Stimulated activated naive CD8-positive, alpha-beta T cell treated with anti-CD3 and anti-CD28 coated beads, Interleukin-15, Interleukin-2, amounts not matched to agents 100 ng/mL and 50 ng/mL, for 24 hours (primary cell): ENCODE data around the gene LUZP2.

Experiments
- H3K27ac Mint-ChIP-seq: one replicate; pipeline ENCODE4 v1.8.0; 2021; ENCODE audit warnings: mild to moderate bottlenecking, mixed read lengths
- H3K27me3 Mint-ChIP-seq: one replicate; pipeline ENCODE4 v1.8.0; 2021; ENCODE audit warnings: mixed read lengths
- H3K36me3 Mint-ChIP-seq: one replicate; pipeline ENCODE4 v1.8.0; 2021; ENCODE audit warnings: low read depth, mixed read lengths
- H3K4me1 Mint-ChIP-seq: one replicate; pipeline ENCODE4 v1.8.0; 2021; ENCODE audit warnings: low read depth, mixed read lengths
- H3K4me3 Mint-ChIP-seq: one replicate; pipeline ENCODE4 v1.8.0; 2021; ENCODE audit warnings: mild to moderate bottlenecking, mixed read lengths
- H3K9me3 Mint-ChIP-seq: one replicate; pipeline ENCODE4 v1.8.0; 2021; ENCODE audit warnings: mixed read lengths

LUZP2 gene

DNA sequence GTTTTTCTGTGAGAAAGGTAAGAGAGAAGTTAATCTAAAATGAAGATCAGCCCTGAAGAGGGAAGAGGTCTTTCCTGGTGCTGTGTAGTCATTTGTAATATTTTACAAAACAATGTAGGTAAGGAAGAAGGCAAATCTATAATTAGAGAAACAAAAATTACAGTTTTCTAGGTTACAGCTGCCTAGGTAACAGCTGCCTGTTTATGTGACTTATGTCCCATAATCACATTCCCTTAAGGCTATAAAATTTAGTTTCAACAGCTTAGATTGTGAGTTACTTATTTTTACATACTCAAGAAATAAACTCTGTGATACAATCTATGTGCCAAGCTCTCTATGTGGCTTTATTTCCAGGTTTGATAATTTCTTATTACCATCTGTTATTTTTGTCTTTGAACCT is 19.8 kb downstream of the LUZP2 start:
- H3K27me3 Mint-ChIP-seq = no peaks in the 10 kb centered on the region
- H3K4me1 Mint-ChIP-seq = no peaks in the 10 kb centered on the region
- H3K27ac Mint-ChIP-seq = no peak overlapping the region
- no peaks in the 10 kb centered on the region for H3K9me3 Mint-ChIP-seq
- no peaks in the 10 kb centered on the region for H3K36me3 Mint-ChIP-seq
- no peak overlapping the region for H3K4me3 Mint-ChIP-seq

DNA sequence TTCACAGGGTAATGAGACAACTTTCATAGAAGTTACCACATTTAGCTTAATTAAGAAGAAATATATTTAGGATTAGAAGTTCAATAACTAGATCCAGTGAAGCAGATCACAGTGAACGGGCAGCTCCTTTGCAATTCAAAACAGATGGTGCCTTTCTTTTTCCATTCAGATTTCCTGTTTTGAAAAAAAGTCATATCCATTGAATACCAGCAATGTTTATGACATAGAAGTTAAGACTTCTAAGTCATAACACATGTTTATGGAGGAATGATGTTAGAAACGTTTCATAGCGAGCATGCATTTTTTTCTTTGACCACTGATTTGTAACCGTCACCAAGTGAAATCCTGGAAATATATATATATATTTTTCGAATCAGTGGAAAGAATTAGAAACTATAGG is 24.7 kb downstream of the LUZP2 start:
- Mint-ChIP-seq H3K27ac (no peak overlapping the region), H3K36me3 (no peaks in the 10 kb centered on the region), H3K4me3 (no peak overlapping the region), H3K4me1 (no peaks in the 10 kb centered on the region), H3K9me3 (no peaks in the 10 kb centered on the region), H3K27me3 (no peaks in the 10 kb centered on the region)

DNA sequence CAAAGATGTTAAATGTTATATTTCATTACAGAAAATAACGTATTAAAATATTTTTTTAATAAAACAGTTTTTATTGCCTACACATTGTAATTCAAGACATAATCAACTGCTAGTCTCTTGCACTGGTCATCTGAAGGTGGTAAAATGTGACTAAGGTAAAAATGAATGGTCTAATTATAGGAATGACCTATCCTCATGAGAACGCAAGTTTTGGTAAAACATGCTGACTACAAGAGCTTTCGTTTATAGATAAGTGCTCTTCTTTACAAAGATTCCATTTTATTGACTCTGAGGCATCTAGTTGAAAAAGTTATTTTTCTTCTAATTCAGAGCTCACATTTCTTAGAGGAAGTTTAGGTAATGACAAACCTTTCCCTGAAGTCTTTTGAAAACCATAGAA is 27.3 kb downstream of the LUZP2 start:
- Mint-ChIP-seq H3K4me1 (no peaks in the 10 kb centered on the region), H3K9me3 (no peaks in the 10 kb centered on the region), H3K27ac (no peak overlapping the region), H3K4me3 (no peak overlapping the region), H3K36me3 (no peaks in the 10 kb centered on the region), H3K27me3 (no peaks in the 10 kb centered on the region)

DNA sequence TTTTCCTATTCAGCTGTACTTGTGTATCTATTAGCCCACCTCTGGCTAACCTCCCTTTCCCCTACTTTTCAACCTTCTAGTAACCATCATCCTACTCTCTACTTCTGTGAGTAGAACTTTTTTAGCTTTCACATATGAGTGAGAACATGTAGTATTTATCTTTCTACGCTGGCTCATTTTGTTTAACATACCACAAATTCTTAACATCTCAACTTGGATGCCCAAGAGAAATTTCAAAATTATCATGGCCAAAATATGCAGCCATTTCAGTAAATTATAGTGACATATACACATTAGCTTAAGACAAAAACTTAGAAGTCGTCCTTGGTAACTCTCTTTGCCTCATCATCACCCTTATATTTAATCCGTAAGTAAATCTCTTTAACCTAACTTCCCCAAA is 34.7 kb downstream of the LUZP2 start:
- no peaks in the 10 kb centered on the region for H3K36me3 Mint-ChIP-seq
- H3K27me3 Mint-ChIP-seq = no peaks in the 10 kb centered on the region
- H3K27ac Mint-ChIP-seq = no peak overlapping the region
- no peak overlapping the region for H3K4me3 Mint-ChIP-seq
- no peaks in the 10 kb centered on the region for H3K4me1 Mint-ChIP-seq
- peaks cover 3% of the 10 kb centered on the region for H3K9me3 Mint-ChIP-seq

DNA sequence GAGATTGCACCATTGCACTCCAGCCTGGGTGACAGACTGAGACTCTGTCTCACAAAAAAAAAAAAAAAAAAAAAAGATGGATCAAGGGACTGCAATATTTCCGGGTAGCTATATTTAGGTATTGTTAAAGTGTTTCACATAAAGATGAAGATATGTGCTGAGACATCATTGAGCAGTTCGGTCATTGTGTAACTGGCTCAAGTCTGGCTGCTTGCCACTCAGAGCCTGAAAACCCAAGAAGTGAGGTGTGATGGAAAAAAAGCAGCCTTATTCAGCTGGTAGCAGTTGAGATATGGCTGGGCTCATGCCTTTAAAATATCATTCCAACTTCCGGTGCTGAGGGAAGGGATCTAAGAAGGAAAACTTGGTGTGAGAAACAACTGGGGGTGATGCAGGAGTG is 46.9 kb downstream of the LUZP2 start:
- no peaks in the 10 kb centered on the region for H3K4me1 Mint-ChIP-seq
- peaks cover 5% of the 10 kb centered on the region for H3K9me3 Mint-ChIP-seq
- no peak overlapping the region for H3K4me3 Mint-ChIP-seq
- H3K36me3 Mint-ChIP-seq = no peaks in the 10 kb centered on the region
- no peak overlapping the region for H3K27ac Mint-ChIP-seq
- no peaks in the 10 kb centered on the region for H3K27me3 Mint-ChIP-seq

DNA sequence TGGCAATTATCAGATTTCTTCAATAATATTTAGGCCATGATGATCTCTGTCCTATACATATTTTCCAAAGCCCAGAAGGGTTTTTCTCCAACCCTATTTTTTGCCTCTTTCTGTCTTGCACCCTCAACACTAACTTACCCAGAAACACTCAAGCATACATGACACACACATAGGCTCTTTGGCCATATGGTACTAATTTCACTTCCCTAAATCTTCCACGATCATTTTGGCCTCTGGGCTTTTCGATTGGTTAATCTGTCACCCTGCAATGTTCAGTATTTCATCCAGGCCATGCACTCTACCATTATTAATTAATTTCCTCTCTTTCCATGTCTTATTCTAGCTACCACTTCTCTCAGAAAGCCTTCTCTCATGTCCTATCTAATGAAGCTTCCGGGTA is 59.8 kb downstream of the LUZP2 start:
- Mint-ChIP-seq H3K27ac (no peak overlapping the region), H3K27me3 (no peaks in the 10 kb centered on the region), H3K4me3 (no peak overlapping the region), H3K36me3 (no peaks in the 10 kb centered on the region), H3K4me1 (no peaks in the 10 kb centered on the region), H3K9me3 (peaks cover 6% of the 10 kb centered on the region)

DNA sequence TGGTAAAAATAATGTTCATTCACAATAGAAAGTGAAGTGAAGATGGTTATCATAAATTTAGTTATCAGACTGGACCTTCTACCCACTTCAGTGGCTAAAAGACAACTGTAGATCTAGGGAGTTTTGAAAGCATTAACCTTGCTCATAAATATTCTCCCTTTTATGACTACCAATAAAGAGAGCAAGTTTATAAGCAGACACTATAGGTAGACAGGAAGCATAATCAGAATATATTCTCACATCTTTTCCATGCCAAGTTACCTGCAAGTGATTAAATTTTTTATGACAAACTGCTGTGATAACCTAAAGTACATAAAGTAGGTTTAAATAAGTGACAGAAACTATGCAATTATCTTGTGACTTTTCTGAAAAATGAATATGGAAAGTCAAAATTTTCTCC is 62.5 kb downstream of the LUZP2 start:
- H3K27ac Mint-ChIP-seq = no peak overlapping the region
- peaks cover 6% of the 10 kb centered on the region for H3K9me3 Mint-ChIP-seq
- no peaks in the 10 kb centered on the region for H3K36me3 Mint-ChIP-seq
- no peak overlapping the region for H3K4me3 Mint-ChIP-seq
- H3K27me3 Mint-ChIP-seq = no peaks in the 10 kb centered on the region
- H3K4me1 Mint-ChIP-seq = no peaks in the 10 kb centered on the region

DNA sequence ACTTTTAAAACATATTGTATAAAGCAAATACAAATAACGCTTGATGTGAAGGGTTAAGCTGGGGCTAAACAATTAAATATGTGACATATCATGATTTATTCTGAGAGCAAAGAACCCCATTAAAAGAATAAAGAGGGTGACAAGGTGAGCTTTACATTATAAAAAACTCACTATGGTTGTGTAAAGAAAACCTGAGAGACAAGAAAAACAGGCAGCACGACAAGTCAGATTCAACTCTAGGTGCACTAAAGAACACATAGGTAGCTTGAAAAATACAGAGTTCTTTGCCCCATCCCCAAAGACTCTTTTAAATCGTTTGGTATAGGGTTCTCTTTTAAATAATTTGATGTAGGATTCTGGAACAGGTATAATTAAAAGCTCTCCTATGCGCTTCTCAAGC is 63.5 kb downstream of the LUZP2 start:
- Mint-ChIP-seq H3K36me3 (no peaks in the 10 kb centered on the region), H3K9me3 (no peaks in the 10 kb centered on the region), H3K27ac (no peak overlapping the region), H3K4me1 (no peaks in the 10 kb centered on the region), H3K4me3 (no peak overlapping the region), H3K27me3 (no peaks in the 10 kb centered on the region)

DNA sequence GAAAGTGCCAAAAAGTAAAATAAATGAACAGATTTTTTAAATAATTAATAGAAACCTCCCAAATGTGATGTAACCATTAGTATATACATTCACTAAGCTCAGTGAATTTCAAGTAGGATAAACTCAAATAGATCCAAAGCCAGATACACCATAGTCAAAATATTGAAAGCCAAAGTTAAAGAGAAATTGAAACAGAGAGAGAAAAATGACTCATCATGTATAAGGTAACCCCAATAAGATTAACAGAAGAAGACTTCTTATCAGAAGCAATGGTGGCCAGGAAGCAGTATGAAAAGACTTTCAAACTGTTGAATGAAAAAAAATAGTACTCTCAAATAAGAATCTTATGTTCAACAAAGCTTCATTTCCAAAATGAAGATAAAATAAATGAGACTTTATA is 70.5 kb downstream of the LUZP2 start:
- Mint-ChIP-seq H3K27ac (no peak overlapping the region), H3K4me1 (no peaks in the 10 kb centered on the region), H3K27me3 (no peaks in the 10 kb centered on the region), H3K36me3 (no peaks in the 10 kb centered on the region), H3K4me3 (no peak overlapping the region), H3K9me3 (peaks cover 3% of the 10 kb centered on the region)

DNA sequence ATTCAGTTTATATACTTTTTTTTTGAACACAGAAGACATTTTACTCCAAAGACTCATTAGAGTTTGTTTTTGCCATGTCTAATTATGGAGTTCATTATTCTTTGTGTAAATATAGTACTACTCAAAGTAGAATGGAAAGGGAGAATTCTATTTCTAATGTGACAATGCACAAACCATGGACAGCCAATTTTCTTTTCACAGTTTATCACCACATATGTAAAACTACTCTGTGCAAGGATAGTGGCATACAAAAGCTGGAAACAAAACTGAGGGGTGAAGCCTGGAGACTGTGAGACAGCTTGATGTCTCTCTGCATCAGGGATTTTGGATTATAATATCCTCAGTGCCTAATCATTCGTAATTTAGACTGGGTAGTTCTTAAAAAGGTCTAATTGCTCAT is 75.5 kb downstream of the LUZP2 start:
- H3K9me3 Mint-ChIP-seq = peaks cover 1% of the 10 kb centered on the region
- H3K4me3 Mint-ChIP-seq = no peak overlapping the region
- H3K27me3 Mint-ChIP-seq = no peaks in the 10 kb centered on the region
- H3K4me1 Mint-ChIP-seq = no peaks in the 10 kb centered on the region
- no peak overlapping the region for H3K27ac Mint-ChIP-seq
- H3K36me3 Mint-ChIP-seq = no peaks in the 10 kb centered on the region

DNA sequence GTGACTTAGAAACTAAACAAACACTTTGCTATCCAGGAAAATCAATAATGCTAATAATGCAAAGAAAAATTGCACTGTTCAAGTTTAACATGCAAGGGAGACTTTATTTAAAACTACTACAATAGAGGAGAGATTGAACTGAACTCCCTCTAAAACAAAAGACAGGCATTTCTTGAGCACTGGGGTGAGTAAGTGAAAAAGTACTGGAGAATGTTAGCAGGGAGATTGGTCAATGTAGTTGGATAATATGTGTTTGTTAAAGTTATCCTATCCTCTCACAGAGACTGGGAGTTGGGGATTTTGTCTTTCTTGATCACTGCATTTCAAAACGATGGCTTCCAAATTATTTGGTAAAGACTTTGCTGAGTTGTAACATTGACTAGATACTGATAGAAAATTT is 77.6 kb downstream of the LUZP2 start:
- no peaks in the 10 kb centered on the region for H3K4me1 Mint-ChIP-seq
- no peak overlapping the region for H3K27ac Mint-ChIP-seq
- no peaks in the 10 kb centered on the region for H3K9me3 Mint-ChIP-seq
- H3K4me3 Mint-ChIP-seq = no peak overlapping the region
- no peaks in the 10 kb centered on the region for H3K36me3 Mint-ChIP-seq
- no peaks in the 10 kb centered on the region for H3K27me3 Mint-ChIP-seq

DNA sequence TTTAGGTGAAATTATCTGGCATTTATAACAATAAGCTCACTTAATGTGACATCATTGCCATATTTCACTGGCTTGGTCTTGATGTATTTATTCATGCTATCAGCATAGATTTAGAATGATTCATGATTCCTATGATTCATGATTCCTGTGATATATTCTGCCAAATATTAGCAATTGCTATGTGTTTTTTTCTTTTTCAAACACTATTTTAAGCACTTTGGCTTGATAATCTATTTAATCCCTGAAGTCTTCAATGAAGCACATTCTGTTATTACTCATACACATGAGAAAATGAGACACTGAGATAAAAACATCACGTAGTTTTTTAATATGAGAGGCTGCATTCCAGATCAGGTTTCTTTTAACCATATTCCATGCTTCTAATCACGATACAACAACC is 78.5 kb downstream of the LUZP2 start:
- no peaks in the 10 kb centered on the region for H3K4me1 Mint-ChIP-seq
- H3K9me3 Mint-ChIP-seq = no peaks in the 10 kb centered on the region
- no peak overlapping the region for H3K4me3 Mint-ChIP-seq
- no peak overlapping the region for H3K27ac Mint-ChIP-seq
- H3K36me3 Mint-ChIP-seq = no peaks in the 10 kb centered on the region
- no peaks in the 10 kb centered on the region for H3K27me3 Mint-ChIP-seq

DNA sequence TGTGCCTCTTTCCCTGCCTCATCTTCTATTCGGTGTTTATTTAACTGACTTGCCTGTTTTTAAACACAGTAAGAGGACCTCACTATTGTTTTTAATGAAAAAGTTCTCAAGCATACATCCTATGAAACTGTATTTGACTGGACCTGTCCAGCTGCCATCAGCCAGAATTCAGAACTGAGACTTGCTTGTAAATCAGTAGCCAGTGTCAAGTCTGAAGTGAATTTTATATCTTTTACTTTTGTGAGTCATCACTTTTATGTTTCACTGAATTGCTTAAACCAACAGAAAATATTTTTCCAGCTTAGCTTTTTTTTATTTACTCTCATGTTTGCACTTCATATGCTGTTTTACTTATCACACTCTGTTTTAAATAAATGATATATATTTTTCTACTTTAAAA is 88.3 kb downstream of the LUZP2 start:
- no peaks in the 10 kb centered on the region for H3K27me3 Mint-ChIP-seq

DNA sequence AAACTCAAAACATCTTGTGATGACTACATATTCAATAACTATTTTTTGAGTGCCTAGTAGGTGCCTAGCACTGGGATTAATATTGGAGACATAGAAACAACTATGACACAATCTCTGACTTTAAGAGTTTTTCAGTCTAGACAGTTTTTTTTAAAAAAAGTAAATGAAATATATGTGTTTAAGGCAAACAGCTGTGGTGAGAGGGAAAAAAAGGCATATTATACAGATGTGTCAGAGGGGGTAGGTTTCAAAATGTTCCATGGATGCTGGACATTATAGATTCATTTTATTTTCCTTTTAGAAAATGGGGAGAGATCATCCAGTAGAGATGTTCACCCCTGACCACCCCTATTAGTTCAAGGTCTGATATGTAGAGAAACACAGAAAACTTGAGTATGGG is 90.8 kb downstream of the LUZP2 start:
- no peak overlapping the region for H3K27ac Mint-ChIP-seq
- no peaks in the 10 kb centered on the region for H3K9me3 Mint-ChIP-seq
- H3K36me3 Mint-ChIP-seq = no peaks in the 10 kb centered on the region
- H3K4me1 Mint-ChIP-seq = no peaks in the 10 kb centered on the region
- no peak overlapping the region for H3K4me3 Mint-ChIP-seq
- H3K27me3 Mint-ChIP-seq = no peaks in the 10 kb centered on the region

More for the DNA sequence above, 88.3 kb downstream of the LUZP2 start:
- Mint-ChIP-seq H3K36me3 (no peaks in the 10 kb centered on the region), H3K4me3 (no peak overlapping the region), H3K27ac (no peak overlapping the region), H3K9me3 (no peaks in the 10 kb centered on the region), H3K4me1 (no peaks in the 10 kb centered on the region)

DNA sequence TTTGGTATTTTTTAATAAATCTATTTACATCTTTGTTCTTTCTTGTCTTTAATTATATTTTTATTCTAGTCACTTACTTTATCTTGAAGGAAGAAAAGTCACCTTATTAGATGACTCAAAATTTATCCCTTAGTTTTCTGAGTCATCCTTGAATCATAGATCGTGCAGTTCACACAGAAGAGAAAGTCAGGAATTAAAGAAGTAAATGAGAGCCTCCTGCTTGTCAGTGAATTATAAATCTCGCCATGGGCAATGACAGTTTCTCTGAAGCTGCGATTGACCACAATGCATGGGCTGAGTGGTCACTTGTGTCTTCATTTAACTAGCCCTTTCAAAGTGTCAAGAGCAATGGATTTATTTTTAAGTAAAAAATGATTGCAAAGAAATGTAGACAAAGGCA is 91.2 kb downstream of the LUZP2 start:
- Mint-ChIP-seq H3K27me3 (no peaks in the 10 kb centered on the region), H3K4me3 (no peak overlapping the region), H3K36me3 (no peaks in the 10 kb centered on the region), H3K9me3 (no peaks in the 10 kb centered on the region), H3K4me1 (no peaks in the 10 kb centered on the region), H3K27ac (no peak overlapping the region)

DNA sequence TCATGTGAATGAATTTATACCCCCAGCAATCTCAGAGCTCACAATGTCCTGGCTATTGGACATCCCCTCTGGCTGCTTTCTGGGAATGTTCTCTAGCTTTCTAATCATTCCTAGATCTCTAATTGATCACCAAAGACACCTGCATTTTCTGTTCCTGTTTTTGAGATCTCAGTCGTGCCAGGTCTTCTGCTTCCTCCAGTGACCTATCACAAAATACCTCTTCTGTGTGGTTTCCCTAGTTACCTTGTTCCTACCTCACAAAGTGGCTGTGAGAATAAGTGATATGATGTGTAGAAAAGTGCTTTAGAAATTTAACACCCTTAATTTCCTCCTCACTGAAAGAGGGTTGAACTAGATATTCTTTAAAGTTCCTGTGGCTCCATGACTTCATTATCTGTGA is 92.2 kb downstream of the LUZP2 start:
- no peaks in the 10 kb centered on the region for H3K27me3 Mint-ChIP-seq
- H3K4me3 Mint-ChIP-seq = no peak overlapping the region
- H3K27ac Mint-ChIP-seq = no peak overlapping the region
- H3K9me3 Mint-ChIP-seq = no peaks in the 10 kb centered on the region
- H3K36me3 Mint-ChIP-seq = no peaks in the 10 kb centered on the region
- H3K4me1 Mint-ChIP-seq = no peaks in the 10 kb centered on the region

DNA sequence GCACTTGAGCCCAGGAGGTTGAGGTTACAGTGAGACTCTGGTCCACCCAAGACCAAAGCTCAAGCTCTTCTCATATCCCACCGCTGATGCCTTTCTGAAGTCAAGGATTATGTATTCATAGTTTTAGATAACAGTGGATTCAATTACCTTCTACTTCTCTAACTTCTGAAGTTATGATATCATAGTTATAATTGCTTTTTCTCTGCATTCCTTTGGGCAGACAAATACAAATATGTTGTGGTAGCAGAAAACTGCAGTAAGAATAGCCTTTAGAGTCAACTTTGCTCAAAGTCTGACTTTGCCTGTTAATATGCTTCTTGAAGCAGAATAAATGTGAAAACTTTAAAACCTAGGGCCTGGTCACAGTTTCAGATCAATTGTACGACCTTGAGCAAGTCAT is 94.4 kb downstream of the LUZP2 start:
- H3K4me1 Mint-ChIP-seq = no peaks in the 10 kb centered on the region
- no peaks in the 10 kb centered on the region for H3K36me3 Mint-ChIP-seq
- H3K27me3 Mint-ChIP-seq = no peaks in the 10 kb centered on the region
- no peaks in the 10 kb centered on the region for H3K9me3 Mint-ChIP-seq
- H3K27ac Mint-ChIP-seq = no peak overlapping the region
- H3K4me3 Mint-ChIP-seq = no peak overlapping the region
